H1 (cell line): Measurements from ENCODE around the gene ACER3. TPM values are rescaled to one million over a fixed set of nuclear protein-coding genes. Genes with fewer than 3 reads are reported as not detected.

ENCODE experiments used
- CTCF ChIP-seq, 3 experiments: IDR thresholded peaks; 1 replicate in 2 of 3; 2 replicates in 1 of 3; pipeline versions ENCODE4 v1.5.1 to v1.6.1; 2011; ENCODE audit warnings: low read length in 3 of 3, mild to moderate bottlenecking in 3 of 3, inconsistent platforms in 2 of 3, low read depth in 1 of 3, moderate library complexity in 1 of 3; ENCODE audit not compliant: insufficient read depth in 1 of 3; ENCODE audit errors: control extremely low read depth in 1 of 3
- HDAC6 ChIP-seq: IDR thresholded peaks from one replicate; pipeline ENCODE4 v1.7.1; 2012; ENCODE audit warnings: low read depth, mild to moderate bottlenecking, inconsistent platforms, low read length, moderate library complexity
- polyA plus RNA-seq, 7 experiments: library from polyadenylated mRNA; depleted of rRNA in 3 of 7; stranded (reverse) in 5 of 7; unstranded in 2 of 7; fragments of >200 nt in 5 of 7; fragments of 200-250 nt in 2 of 7; gene quantifications; 1 replicate in 5 of 7; 2 replicates in 1 of 7; 4 replicates in 1 of 7; pipeline versions ENCODE4 v1.2.1 to v1.2.3, GENCODE V29; 2011 to 2013; ENCODE audit warnings: missing spikeins in 2 of 7, mixed read lengths in 2 of 7
- total RNA-seq: library from RNA; stranded (reverse); fragmentation: NEBNext Ultra II Directional; extraction: Animal tissue kit (Norgen Biotek cat#: 25700); gene quantifications from 2 replicates; pipeline ENCODE4 v1.2.1, GENCODE V29; 2021

Gene ACER3
- total and polyA plus RNA-seq, 2 of the 8 experiments (the other 6 are each of a cell fraction or from before 2014, with no cell fraction given): 5.7 to 16.2 TPM

- no peak for TF ChIP-seq HDAC6
- peak in 2 of 3 experiments; percentile 52 to 65; a peak in 2 of 4 replicates for TF ChIP-seq CTCF (IDR thresholded peaks at IDR 0.05; ENCODE audit: control extremely low read depth in 1 of 3, insufficient read depth in 1 of 3, low read depth in 1 of 3, low read length in 3 of 3)
Measured at GRCh38 chr11:76918941-76919386, 58.2 kb downstream of the ACER3 start (continued).
